GM11168 (cell line): Measurements from ENCODE around the gene SH2D2A.

ENCODE experiments used
- in situ Hi-C: fragments of 300-500 bp; cut with MboI; formaldehyde crosslinking; loops from one replicate; pipeline ENCODE4 v1.12.0; 2022; ENCODE audit warnings: low sequenced_read_pairs; ENCODE audit not compliant: unreplicated experiment

SH2D2A gene

GRCh38 chr1:156828400-156829124, 11.9 kb upstream of the SH2D2A start:
- in situ Hi-C loops: no loop called here

GRCh38 chr1:156826630-156827029, 10.0 kb upstream of the SH2D2A start:
- in situ Hi-C loops: no loop called here

- in situ Hi-C loops: no loop called here
Observed at GRCh38 chr1:156823210-156823790, 6.7 kb upstream of the SH2D2A start.

- in situ Hi-C loops: no loop called here
Observed at GRCh38 chr1:156822680-156823079, 6.0 kb upstream of the SH2D2A start.

- in situ Hi-C loops: no loop called here
Observed at GRCh38 chr1:156821801-156822200, 5.2 kb upstream of the SH2D2A start.

GRCh38 chr1:156815961-156816422, 656 bp downstream of the SH2D2A start:
- in situ Hi-C loops: no loop called here

GRCh38 chr1:156815307-156815826, 1.3 kb downstream of the SH2D2A start:
- in situ Hi-C loops: no loop called here

- in situ Hi-C loops: no loop called here
Observed at GRCh38 chr1:156814571-156815260, 1.9 kb downstream of the SH2D2A start.

- in situ Hi-C loops: no loop called here
Observed at GRCh38 chr1:156813750-156814570, 2.7 kb downstream of the SH2D2A start.

GRCh38 chr1:156813298-156813697, 3.4 kb downstream of the SH2D2A start:
- in situ Hi-C loops: no loop called here

GRCh38 chr1:156812293-156812990, 4.2 kb downstream of the SH2D2A start:
- in situ Hi-C loops: no loop called here

- in situ Hi-C loops: no loop called here
Observed at GRCh38 chr1:156811168-156811567, 5.5 kb downstream of the SH2D2A start.

- in situ Hi-C loops: no loop called here
Observed at GRCh38 chr1:156809711-156810366, 6.8 kb downstream of the SH2D2A start.

GRCh38 chr1:156809281-156809680, 7.4 kb downstream of the SH2D2A start:
- in situ Hi-C loops: no loop called here

GRCh38 chr1:156808186-156809030, 8.2 kb downstream of the SH2D2A start:
- in situ Hi-C loops: no loop called here

- in situ Hi-C loops: no loop called here
Observed at GRCh38 chr1:156807627-156808026, 9.0 kb downstream of the SH2D2A start.

GRCh38 chr1:156806512-156807440, 9.9 kb downstream of the SH2D2A start:
- in situ Hi-C loops: no loop called here
